K562 (cell line): ENCODE measurements around the gene ZC3H12A. TPM values are rescaled to one million over a fixed set of nuclear protein-coding genes. Genes with fewer than 3 reads are reported as not detected.

Experiments
- CBFB ChIP-seq: sonication (generic); formaldehyde crosslinking; IDR thresholded peaks from 2 replicates; pipeline ENCODE4 v1.4.0; 2020; ENCODE audit warnings: mild to moderate bottlenecking, missing genetic modification reagents
- CEBPB ChIP-seq: fragments of 450-650 bp; IDR thresholded peaks from 2 replicates; pipeline ENCODE4 v1.6.1; 2016; ENCODE audit warnings: missing genetic modification characterization, missing compliant biosample characterization
- MBD2 ChIP-seq: sonication (generic); IDR thresholded peaks from 2 replicates; pipeline ENCODE4 v1.6.1; 2016; ENCODE audit warnings: low read depth, borderline replicate concordance
- RFX1 ChIP-seq: fragments of 450-650 bp; IDR thresholded peaks from 2 replicates; pipeline ENCODE4 v1.6.1; 2016; ENCODE audit warnings: mild to moderate bottlenecking, moderate library complexity
- RFX7 ChIP-seq: fragments of 250-450 bp; sonication (Bioruptor Pico); IDR thresholded peaks from 2 replicates; pipeline ENCODE4 v1.5.1; 2021; ENCODE audit warnings: mild to moderate bottlenecking
- TCF7L2 ChIP-seq: fragments of 150-350 bp; IDR thresholded peaks from 2 replicates; pipeline ENCODE4 v1.6.1; 2016; ENCODE audit warnings: low read depth, mild to moderate bottlenecking, low read length, moderate library complexity
- TOE1 ChIP-seq, 2 experiments: fragments of 450-650 bp in 1 of 2; sonication (generic) in 1 of 2; formaldehyde crosslinking in 1 of 2; IDR thresholded peaks; 2 replicates each; pipeline versions ENCODE4 v1.7.1 to v1.8.0; 2016 to 2022; ENCODE audit warnings: borderline replicate concordance in 2 of 2, mild to moderate bottlenecking in 2 of 2, antibody characterized with exemption in 1 of 2, inconsistent platforms in 1 of 2, low read depth in 1 of 2, missing genetic modification reagents in 1 of 2, moderate library complexity in 1 of 2
- ZNF146 ChIP-seq: IDR thresholded peaks from one replicate; pipeline ENCODE4 v1.6.1; 2018; ENCODE audit warnings: missing compliant biosample characterization; ENCODE audit not compliant: unreplicated experiment
- ZNF282 ChIP-seq: sonication (generic); formaldehyde crosslinking; IDR thresholded peaks from 2 replicates; pipeline ENCODE4 v1.8.1; 2023; ENCODE audit warnings: missing genetic modification reagents
- ZNF324 ChIP-seq: fragments of 250-450 bp; sonication (Bioruptor Pico); IDR thresholded peaks from 2 replicates; pipeline ENCODE4 v1.4.0; 2020; ENCODE audit warnings: mild to moderate bottlenecking
- ZNF583 ChIP-seq: fragments of 250-450 bp; sonication (Bioruptor Pico); IDR thresholded peaks from 2 replicates; pipeline ENCODE4 v1.4.0; 2020
- polyA plus RNA-seq, 8 experiments: library from polyadenylated mRNA; depleted of rRNA in 4 of 8; stranded (reverse) in 5 of 8; unstranded in 3 of 8; fragments of >200 nt; fragmentation: Nextera tagmentation in 2 of 8; fragmentation: Illumina TruSeq in 1 of 8; extraction: Ambion mirVana in 2 of 8; extraction: Trizol in 1 of 8; gene quantifications; 2 replicates each; pipeline versions ENCODE4 v1.2.1 to v1.2.3, GENCODE V29; 2011 to 2014; ENCODE audit warnings: inconsistent platforms in 1 of 8, missing spikeins in 1 of 8
- total RNA-seq, 7 experiments: library from RNA; depleted of rRNA in 6 of 7; stranded (reverse); fragments of >200 nt in 6 of 7; fragmentation: Illumina TruSeq in 2 of 7; extraction: Trizol in 2 of 7; gene quantifications; 2 replicates each; pipeline versions ENCODE4 v1.2.1 to v1.2.3, GENCODE V29; 2011 to 2021; ENCODE audit warnings: low replicate concordance in 1 of 7
- TF ChIP-seq, protein P1 (sequence below): fragments of 250-450 bp; sonication (Bioruptor Pico); IDR thresholded peaks from 2 replicates; pipeline ENCODE4 v1.4.0; 2020
- TF ChIP-seq, protein P2 (sequence below): sonication (generic); formaldehyde crosslinking; IDR thresholded peaks from 2 replicates; pipeline ENCODE4 v1.8.0; 2022; ENCODE audit warnings: mild to moderate bottlenecking, missing genetic modification reagents
- TF ChIP-seq, protein P3 (sequence below): sonication (generic); formaldehyde crosslinking; IDR thresholded peaks from 2 replicates; pipeline ENCODE4 v1.8.1; 2023; ENCODE audit warnings: mild to moderate bottlenecking, missing genetic modification reagents, moderate library complexity

Gene ZC3H12A
- total and polyA plus RNA-seq, 9 of the 15 experiments (the other 6 are each of a cell fraction or from before 2014, with no cell fraction given) = 0.14 to 9.4 (median 6.7) TPM

DNA sequence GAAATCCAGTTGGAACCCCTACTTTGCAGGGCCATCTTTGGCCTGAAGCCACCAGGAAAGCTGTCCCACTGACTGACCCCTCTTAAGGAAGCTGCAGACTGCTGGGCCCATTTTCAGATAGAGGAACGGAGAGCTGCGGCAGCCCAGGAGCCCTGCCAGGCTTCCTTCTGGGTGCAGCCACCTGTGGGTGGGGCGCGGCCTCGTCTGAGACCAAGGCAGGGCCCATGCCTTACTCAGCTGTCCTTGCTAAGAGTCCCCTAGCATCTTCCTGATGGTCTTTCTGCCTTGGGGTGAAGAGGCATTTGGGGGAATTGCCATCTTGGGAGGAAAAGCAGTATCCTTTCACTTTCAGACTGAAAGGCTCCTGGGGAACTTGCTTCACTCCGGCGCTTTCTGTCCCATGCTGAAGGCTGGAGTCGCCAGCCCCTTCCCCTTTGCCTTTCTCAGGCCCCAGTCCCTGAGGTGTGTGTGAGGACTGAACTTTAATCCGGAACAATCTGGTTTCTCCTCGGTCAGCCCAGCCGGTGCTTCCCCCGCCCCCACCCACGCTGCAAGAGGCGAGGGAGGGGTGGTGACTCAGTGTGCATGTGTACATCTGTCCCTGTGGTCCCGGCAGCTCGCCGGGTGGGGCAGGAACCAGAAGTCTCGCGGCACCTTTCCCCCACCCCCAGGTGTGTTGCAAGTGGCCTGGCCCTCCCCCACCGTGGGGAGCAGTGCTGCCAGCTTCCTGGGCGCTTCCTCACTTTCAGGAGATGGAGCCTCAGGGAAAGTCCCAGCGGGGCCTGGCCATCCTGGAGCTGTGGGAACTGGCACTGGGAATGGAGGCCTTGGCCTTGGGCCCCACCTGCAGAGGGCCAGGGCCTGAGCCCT is 5.1 kb downstream of the ZC3H12A start (continued):
- TF ChIP-seq, protein P1, sequence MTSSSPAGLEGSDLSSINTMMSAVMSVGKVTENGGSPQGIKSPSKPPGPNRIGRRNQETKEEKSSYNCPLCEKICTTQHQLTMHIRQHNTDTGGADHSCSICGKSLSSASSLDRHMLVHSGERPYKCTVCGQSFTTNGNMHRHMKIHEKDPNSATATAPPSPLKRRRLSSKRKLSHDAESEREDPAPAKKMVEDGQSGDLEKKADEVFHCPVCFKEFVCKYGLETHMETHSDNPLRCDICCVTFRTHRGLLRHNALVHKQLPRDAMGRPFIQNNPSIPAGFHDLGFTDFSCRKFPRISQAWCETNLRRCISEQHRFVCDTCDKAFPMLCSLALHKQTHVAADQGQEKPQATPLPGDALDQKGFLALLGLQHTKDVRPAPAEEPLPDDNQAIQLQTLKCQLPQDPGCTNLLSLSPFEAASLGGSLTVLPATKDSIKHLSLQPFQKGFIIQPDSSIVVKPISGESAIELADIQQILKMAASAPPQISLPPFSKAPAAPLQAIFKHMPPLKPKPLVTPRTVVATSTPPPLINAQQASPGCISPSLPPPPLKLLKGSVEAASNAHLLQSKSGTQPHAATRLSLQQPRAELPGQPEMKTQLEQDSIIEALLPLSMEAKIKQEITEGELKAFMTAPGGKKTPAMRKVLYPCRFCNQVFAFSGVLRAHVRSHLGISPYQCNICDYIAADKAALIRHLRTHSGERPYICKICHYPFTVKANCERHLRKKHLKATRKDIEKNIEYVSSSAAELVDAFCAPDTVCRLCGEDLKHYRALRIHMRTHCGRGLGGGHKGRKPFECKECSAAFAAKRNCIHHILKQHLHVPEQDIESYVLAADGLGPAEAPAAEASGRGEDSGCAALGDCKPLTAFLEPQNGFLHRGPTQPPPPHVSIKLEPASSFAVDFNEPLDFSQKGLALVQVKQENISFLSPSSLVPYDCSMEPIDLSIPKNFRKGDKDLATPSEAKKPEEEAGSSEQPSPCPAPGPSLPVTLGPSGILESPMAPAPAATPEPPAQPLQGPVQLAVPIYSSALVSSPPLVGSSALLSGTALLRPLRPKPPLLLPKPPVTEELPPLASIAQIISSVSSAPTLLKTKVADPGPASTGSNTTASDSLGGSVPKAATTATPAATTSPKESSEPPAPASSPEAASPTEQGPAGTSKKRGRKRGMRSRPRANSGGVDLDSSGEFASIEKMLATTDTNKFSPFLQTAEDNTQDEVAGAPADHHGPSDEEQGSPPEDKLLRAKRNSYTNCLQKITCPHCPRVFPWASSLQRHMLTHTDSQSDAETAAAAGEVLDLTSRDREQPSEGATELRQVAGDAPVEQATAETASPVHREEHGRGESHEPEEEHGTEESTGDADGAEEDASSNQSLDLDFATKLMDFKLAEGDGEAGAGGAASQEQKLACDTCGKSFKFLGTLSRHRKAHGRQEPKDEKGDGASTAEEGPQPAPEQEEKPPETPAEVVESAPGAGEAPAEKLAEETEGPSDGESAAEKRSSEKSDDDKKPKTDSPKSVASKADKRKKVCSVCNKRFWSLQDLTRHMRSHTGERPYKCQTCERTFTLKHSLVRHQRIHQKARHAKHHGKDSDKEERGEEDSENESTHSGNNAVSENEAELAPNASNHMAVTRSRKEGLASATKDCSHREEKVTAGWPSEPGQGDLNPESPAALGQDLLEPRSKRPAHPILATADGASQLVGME (CRISPR knock-in tag) = 0 out of 2 replicates have a peak, but pooled peaks have one; percentile 32
- TF ChIP-seq ZNF583 (no peak), TCF7L2 (no peak), RFX1 (no peak), RFX7 (CRISPR knock-in tag) (no peak), MBD2 (peak; percentile 33; the same call in 1 of the 2 replicates), CBFB (CRISPR knock-in tag) (no peak), ZNF146 (no peak), TOE1 (IDR thresholded peaks at IDR 0.05; ENCODE audit: borderline replicate concordance) (peak; percentile 60; the same call in 1 of the 2 replicates), TOE1 (CRISPR knock-in tag; IDR thresholded peaks at IDR 0.05; ENCODE audit: borderline replicate concordance, low read depth) (no peak), ZNF282 (CRISPR knock-in tag) (no peak), CEBPB (peak; percentile 96), ZNF324 (CRISPR knock-in tag) (no peak)
- TF ChIP-seq, protein P2, sequence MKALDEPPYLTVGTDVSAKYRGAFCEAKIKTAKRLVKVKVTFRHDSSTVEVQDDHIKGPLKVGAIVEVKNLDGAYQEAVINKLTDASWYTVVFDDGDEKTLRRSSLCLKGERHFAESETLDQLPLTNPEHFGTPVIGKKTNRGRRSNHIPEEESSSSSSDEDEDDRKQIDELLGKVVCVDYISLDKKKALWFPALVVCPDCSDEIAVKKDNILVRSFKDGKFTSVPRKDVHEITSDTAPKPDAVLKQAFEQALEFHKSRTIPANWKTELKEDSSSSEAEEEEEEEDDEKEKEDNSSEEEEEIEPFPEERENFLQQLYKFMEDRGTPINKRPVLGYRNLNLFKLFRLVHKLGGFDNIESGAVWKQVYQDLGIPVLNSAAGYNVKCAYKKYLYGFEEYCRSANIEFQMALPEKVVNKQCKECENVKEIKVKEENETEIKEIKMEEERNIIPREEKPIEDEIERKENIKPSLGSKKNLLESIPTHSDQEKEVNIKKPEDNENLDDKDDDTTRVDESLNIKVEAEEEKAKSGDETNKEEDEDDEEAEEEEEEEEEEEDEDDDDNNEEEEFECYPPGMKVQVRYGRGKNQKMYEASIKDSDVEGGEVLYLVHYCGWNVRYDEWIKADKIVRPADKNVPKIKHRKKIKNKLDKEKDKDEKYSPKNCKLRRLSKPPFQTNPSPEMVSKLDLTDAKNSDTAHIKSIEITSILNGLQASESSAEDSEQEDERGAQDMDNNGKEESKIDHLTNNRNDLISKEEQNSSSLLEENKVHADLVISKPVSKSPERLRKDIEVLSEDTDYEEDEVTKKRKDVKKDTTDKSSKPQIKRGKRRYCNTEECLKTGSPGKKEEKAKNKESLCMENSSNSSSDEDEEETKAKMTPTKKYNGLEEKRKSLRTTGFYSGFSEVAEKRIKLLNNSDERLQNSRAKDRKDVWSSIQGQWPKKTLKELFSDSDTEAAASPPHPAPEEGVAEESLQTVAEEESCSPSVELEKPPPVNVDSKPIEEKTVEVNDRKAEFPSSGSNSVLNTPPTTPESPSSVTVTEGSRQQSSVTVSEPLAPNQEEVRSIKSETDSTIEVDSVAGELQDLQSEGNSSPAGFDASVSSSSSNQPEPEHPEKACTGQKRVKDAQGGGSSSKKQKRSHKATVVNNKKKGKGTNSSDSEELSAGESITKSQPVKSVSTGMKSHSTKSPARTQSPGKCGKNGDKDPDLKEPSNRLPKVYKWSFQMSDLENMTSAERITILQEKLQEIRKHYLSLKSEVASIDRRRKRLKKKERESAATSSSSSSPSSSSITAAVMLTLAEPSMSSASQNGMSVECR (CRISPR knock-in tag) = peak; percentile 53; the same call in 1 of the 2 replicates
- TF ChIP-seq, protein P3, sequence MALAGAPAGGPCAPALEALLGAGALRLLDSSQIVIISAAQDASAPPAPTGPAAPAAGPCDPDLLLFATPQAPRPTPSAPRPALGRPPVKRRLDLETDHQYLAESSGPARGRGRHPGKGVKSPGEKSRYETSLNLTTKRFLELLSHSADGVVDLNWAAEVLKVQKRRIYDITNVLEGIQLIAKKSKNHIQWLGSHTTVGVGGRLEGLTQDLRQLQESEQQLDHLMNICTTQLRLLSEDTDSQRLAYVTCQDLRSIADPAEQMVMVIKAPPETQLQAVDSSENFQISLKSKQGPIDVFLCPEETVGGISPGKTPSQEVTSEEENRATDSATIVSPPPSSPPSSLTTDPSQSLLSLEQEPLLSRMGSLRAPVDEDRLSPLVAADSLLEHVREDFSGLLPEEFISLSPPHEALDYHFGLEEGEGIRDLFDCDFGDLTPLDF = no peak
